Measurements from ENCODE around the gene KIAA2012.
A peak's percentile ranks its signal among the peaks of the same experiment; 100 is the strongest.
"Not testable (repeated sequence)": the region's sequence is repeated elsewhere in the genome, so short reads cannot be mapped to it uniquely, and the experiment has no call there.

The KIAA2012 gene

GRCh38 chr2:202196727-202197126 lies 123.7 kb downstream of the KIAA2012 start:
- DNase-seq (ENCODE audit: low spot score), result no peak

GRCh38 chr2:202201220-202202160 lies 128.4 kb downstream of the KIAA2012 start:
- DNase-seq (ENCODE audit: low spot score), result no peak

- no peak for DNase-seq (ENCODE audit: low spot score)
Measured at GRCh38 chr2:202203348-202203747, 130.3 kb downstream of the KIAA2012 start.

GRCh38 chr2:202204855-202205254 lies 131.8 kb downstream of the KIAA2012 start:
- DNase-seq (ENCODE audit: low spot score), result no peak

- no peak for DNase-seq (ENCODE audit: low spot score)
Measured at GRCh38 chr2:202208526-202208925, 135.5 kb downstream of the KIAA2012 start.

GRCh38 chr2:202215179-202215578 lies 142.1 kb downstream of the KIAA2012 start:
- no peak for DNase-seq (ENCODE audit: low spot score)

GRCh38 chr2:202221873-202222272 lies 148.8 kb downstream of the KIAA2012 start:
- peak; percentile 35 for DNase-seq (ENCODE audit: low spot score)

GRCh38 chr2:202237787-202238233 lies 164.8 kb downstream of the KIAA2012 start:
- peak; percentile 69 for DNase-seq (ENCODE audit: low spot score)

GRCh38 chr2:202238234-202239197 lies 165.5 kb downstream of the KIAA2012 start, which contains the start of gene SUMO1:
TSS of gene SUMO1 (minus strand) at chr2:202238597. CDS start at chr2:202238451, 146 bp downstream.
- peak; percentile 90 for DNase-seq (ENCODE audit: low spot score)

- DNase-seq (ENCODE audit: low spot score), result not testable (repeated sequence)
Measured at GRCh38 chr2:202247710-202248109, 174.7 kb downstream of the KIAA2012 start.

- no peak for DNase-seq (ENCODE audit: low spot score)
Measured at GRCh38 chr2:202249521-202250253, 176.6 kb downstream of the KIAA2012 start.

- no peak for DNase-seq (ENCODE audit: low spot score)
Measured at GRCh38 chr2:202251494-202251893, 178.4 kb downstream of the KIAA2012 start.

Measured in hepatic stellate cell (primary cell).